Raji (cell line): Measurements from ENCODE around the gene ABCG8.

ENCODE experiments used
- POLR2A ChIP-seq: IDR thresholded peaks from 2 replicates; pipeline ENCODE4 v1.6.1; 2011; ENCODE audit warnings: low read depth, low read length, control low read depth; ENCODE audit not compliant: insufficient read depth

ABCG8 gene

DNA sequence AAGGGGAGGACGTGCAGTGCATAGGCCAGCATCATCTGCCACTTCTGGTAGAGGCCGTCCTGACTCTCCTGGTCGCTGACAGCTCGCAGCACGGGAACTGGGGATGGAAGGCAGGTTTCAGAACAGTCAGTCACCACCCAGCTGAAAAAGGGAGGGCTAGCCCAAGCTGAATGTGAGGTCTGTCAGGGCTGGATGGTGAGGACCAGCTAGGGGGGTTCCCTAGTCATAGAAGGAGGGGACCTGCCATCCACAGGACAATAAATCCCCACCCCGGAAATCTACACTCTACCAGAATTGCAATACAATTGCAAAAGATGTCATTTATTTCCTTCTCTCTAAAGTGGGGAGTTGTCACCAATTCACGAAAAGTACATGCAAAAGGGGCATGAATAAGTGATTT lies 15.9 kb upstream of the ABCG8 start:
- no peak for TF ChIP-seq POLR2A

GRCh38 chr2:43823751-43824150 lies 15.0 kb upstream of the ABCG8 start:
- no peak for TF ChIP-seq POLR2A

- no peak for TF ChIP-seq POLR2A
Observed at GRCh38 chr2:43824512-43824911, 14.3 kb upstream of the ABCG8 start.

GRCh38 chr2:43824951-43825493 lies 13.7 kb upstream of the ABCG8 start:
- TF ChIP-seq POLR2A, result no peak

DNA sequence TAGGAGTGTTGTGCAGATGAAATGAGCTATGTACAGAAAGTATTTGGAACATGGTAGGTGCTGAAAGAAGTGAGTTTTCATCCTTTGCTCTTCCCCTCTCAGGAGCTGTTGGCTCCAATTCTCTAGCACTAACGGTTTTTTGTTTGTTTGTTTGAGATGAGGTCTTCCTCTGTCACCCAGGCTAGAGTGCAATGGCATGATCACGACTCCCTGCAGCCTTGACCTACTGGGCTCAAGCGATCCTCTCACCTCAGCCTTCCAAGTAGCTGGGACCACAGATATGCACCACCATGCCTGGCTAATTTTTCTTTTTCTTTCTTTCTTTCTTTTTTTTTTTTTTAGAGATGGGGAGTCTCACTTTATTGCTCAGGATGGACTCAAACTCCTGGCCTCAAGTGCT lies 12.9 kb upstream of the ABCG8 start:
- TF ChIP-seq POLR2A, result no peak

- TF ChIP-seq POLR2A, result no peak
Observed at GRCh38 chr2:43826305-43827250, 12.2 kb upstream of the ABCG8 start.

DNA sequence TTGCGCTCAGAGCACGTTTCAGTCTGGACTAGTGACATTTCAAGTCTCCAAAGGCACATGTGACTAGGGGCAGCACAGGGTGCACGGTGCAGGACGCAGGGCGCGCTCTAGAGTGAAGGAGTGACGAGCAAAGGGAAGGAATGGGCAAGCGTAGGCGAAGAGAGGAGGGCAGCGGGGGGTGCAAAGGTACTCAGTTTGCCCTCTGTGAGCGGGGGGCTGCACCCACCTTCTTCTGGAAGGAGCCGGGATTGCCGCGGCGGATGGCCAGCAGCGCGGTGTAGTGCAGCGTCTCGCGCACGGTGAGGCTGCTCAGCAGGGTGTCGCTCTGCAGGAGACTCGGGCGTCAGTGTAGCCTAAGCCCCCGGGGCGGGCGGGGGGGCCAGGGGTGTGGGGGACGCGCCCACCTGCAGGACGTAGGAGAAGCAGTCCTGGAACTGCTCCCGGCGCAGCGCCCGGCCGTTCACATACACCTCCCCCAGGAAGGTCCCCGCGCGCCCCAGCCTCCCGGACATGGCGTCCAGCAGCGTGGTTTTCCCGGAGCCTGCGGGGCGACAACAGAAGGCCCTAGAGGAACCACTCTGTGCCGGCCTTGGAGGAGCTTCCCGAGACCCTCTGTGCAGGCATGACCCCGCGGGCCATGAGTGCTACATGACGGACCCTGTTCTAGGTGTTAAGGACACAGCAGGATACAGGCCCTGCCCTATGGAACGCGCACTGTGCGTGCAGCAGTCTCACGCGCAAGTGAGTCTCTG lies 7.1 kb upstream of the ABCG8 start:
- TF ChIP-seq POLR2A, result no peak

GRCh38 chr2:43832457-43832856 lies 6.3 kb upstream of the ABCG8 start:
- no peak for TF ChIP-seq POLR2A

- TF ChIP-seq POLR2A, result no peak
Observed at GRCh38 chr2:43837033-43837432, 1.7 kb upstream of the ABCG8 start.

GRCh38 chr2:43837831-43838559 lies 776 bp upstream of the ABCG8 start:
- no peak for TF ChIP-seq POLR2A

GRCh38 chr2:43839776-43840564 lies 1.2 kb downstream of the ABCG8 start:
- TF ChIP-seq POLR2A, result no peak

- TF ChIP-seq POLR2A, result no peak
Observed at GRCh38 chr2:43840965-43841364, 2.2 kb downstream of the ABCG8 start.

- no peak for TF ChIP-seq POLR2A
Observed at GRCh38 chr2:43841949-43842865, 3.4 kb downstream of the ABCG8 start.
